Stomach (tissue), 4 donors: Measurements from ENCODE around the gene SCGB3A2.

Experiments used
- CTCF ChIP-seq, 7 experiments: fragments of 450-650 bp in 4 of 7; fragments of 200-600 bp in 3 of 7; sonication (generic) in 3 of 7; IDR thresholded peaks; one replicate each; pipeline ENCODE4 v1.5.1; 2016 to 2019; ENCODE audit warnings: antibody characterized with exemption in 7 of 7, control low read depth in 2 of 7, mild to moderate bottlenecking in 1 of 7
- POLR2AphosphoS5 ChIP-seq, 3 donors: sonication (generic); formaldehyde crosslinking; IDR thresholded peaks; one replicate each; pipeline ENCODE4 v1.6.1; 2016; ENCODE audit warnings: antibody characterized with exemption in 3 of 3

- TF ChIP-seq CTCF (IDR thresholded peaks at IDR 0.05) (no peak), POLR2AphosphoS5 (IDR thresholded peaks at IDR 0.05) (no peak)
These were observed 42.6 kb downstream of the SCGB3A2 start for GRCh38 chr5:147921136-147921535.
